Glomerular visceral epithelial cell (primary cell): ENCODE data around the gene ZNF821.
"Not testable (repeated sequence)": the region's sequence is repeated elsewhere in the genome, so short reads cannot be mapped to it uniquely, and the experiment has no call there.

Experiments used
- DNase-seq: peaks from one replicate; pipeline ENCODE4 v3.0.0-alpha.2; 2016; ENCODE audit errors: extremely low spot score

The ZNF821 gene

DNA sequence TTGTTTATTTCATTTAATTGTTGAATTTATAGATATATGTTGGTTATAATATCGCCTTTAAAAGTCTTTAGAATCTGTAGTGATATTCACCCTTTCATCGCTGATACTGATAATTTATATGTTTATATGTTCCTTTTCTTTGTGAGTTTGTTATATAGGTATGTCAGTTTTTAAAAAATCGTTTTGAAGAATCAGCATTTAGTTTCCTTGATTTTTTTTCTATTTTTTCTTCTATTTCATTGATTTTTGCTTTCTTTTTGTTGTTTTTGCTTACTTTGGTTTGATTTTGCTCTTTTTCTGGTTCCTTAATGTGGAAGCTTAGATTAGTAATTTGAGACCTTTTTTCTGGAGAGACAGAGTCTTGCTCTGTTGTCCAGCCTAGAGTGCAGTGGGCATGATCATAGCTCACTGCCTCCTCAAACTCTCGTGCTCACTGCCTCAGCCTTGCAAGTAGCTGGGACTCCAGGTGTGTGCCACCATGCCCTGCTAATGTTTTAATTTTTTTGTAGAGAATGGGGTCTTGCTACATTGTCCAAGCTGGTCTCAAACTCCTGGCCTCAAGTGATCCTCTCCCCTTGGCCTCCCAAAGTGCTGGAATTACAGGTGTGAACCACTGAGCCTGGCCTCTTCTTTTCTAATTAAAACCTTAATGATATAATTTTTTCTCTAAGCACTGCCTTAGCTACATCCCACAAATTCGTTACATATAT, 18.8 kb upstream of the ZNF821 start:
- DNase-seq, result no peak

GRCh38 chr16:71899171-71899570, 15.2 kb upstream of the ZNF821 start:
- no peak for DNase-seq

DNA sequence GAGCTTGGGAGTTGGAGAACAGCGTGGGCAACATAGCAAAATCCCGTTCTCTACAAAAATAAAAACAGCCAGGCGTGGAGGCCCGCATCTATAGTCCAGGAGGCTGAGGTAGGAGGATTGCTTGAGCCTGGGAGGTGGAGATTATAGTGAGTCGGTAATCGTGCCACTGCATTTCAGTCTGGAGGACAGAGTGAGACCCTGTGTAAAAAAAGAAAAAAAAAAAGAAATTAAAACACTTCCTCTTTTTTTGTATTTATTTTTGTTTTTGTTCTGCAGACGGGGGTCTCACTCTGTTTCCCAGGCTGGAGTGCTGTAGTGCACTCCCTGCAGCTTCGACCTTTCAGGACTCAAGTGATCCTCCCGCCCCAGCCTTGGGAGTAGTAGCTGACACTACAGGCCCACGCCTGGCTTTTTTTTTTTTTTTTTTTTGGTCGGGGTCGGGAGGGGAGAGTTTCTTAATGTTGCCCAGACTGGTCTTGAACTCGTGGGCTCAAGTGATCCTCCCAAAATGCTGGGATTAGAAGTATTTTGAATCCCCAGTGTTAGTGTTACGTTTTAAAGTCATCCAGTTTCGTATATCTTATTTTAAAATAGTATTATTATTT, 12.9 kb upstream of the ZNF821 start:
- no peak for DNase-seq

- DNase-seq, result peak; percentile 39
Observed at GRCh38 chr16:71895679-71896365, 11.8 kb upstream of the ZNF821 start.

DNA sequence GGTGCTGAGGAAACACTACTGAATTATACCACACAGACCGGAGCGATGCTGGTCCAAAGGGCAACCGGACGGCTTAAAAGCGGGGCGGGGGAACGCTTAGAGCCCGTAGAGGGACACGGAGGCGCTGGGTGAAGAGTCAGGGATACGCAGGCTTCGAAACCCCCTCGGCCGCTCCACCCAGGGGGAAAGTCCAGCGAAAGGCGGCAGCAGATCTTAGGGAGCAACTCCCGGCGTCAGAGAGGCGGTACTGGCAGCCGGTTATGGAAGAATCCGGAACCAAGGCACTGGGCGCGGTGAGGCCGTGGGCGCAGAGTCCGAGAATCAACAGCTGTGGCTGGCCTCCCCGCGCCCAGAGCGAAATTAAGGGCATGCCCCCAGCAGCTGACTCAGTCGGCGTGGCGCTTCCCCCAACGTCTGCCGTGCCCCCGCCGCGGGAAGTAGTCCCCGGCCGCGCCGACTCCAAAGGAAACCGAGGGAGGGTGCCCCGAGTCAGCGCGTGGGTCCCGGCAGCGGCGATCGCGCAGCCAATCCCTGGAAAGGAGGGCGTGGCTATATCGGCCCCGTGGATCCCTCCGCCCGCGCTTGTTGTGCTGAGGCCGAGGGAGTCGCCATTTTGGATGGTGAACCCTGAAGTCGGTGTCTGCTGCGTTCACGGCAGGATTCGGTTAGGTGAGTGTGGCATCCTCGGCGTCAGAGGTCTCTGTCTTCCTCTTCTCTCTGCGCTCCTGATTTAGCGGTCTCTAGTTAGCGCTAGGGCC, 11.1 kb upstream of the ZNF821 start, which contains the start of gene IST1:
IST1 (plus strand) TSS at position 611 of the 758 bp plus-strand sequence. CDS start 20,110 bp downstream, outside the sequence.
- DNase-seq, result peak; percentile 97

- peak; percentile 44 for DNase-seq
Observed at GRCh38 chr16:71894229-71894920, 10.4 kb upstream of the ZNF821 start.

- no peak for DNase-seq
Observed at GRCh38 chr16:71893888-71894228, 9.9 kb upstream of the ZNF821 start.

GRCh38 chr16:71889147-71889546, 5.2 kb upstream of the ZNF821 start:
- DNase-seq, result no peak

- no peak for DNase-seq
Observed at GRCh38 chr16:71885261-71885650, 1.3 kb upstream of the ZNF821 start.

DNA sequence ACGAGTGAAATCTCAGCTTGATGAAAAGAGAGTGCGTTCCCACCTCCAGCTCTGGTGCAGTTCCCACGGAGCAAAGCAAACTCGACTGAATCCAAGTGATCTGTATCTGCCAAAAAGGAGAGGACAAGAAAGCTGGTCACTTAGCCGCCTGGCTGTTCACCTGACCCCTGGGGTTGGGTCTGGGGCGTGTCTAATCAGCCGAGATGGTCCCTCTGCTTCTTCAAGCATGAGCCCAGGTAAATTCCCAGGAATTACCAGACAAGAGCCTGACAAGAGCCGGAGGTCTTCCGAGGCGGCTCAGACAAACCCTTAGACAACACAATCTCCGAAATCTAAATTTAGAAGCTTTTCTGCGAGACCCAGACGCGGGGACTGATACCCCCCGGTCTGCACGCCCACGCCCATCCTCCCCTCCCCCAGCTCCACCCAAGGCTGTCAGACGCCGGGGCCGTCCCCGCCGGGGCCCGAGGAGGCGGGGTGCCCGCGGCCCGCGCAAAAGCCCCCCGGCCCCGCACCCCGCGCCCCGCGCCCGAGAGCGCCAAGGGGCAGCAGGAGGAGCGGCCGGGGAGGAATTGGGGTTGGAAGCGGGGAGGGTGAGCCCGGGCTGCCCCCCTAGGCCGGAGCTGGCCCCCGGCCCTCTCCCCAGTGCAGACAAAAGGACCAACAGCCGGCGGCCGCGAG, 674 bp downstream of the ZNF821 start:
- peak; percentile 12 for DNase-seq

DNA sequence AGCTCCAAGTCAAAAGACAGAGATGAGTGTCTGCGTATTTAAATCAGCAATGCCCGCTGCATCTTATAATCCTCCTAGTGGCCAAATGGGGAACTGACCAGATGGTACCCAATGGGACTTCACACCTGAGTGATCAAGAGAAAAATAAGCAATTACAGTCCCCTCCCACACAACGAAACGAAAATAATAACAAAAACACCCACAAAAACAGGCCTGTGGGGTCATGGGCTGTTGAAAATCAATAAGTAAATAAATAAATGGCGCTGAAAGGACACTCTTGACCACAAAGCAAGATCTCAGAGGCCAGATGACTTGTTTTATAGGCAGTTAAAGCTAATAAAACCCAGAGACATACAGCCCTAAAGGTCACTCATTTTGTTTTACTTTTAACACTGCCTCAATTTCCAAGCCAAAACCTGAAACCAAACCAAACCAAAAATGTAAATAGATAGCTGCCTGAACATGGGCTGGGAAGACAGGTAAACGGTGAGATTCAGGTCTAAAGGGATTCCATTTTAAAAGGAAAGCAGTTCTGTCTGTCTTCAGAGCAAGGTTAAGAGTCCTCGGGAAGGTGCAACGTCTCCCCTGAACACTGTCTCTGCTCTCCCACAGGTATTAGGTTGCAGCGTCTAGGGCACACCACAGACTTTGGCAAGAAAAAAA, 1.3 kb downstream of the ZNF821 start:
- DNase-seq, result peak; percentile 72

- no peak for DNase-seq
Observed at GRCh38 chr16:71880176-71880575, 3.8 kb downstream of the ZNF821 start.

DNA sequence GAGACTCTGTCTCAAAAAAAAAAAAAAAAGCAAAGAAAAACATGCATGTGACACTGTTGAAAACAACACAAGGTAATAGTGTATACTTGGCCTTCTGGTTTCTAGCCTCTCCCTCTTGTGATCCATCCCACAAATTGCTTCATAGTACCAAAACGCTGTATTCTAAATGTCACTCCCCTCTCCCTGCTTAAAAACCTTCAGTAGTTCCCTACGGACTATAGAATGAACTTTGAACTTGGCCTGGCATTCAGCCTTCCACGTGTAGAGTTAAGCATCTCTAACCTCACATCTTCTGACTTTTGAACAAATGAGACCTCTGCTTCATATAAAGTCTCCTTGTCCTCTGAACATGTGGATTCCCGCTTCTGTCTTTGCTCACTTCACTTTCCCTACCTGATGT, 5.1 kb downstream of the ZNF821 start:
- no peak for DNase-seq

- no peak for DNase-seq
Observed at GRCh38 chr16:71873199-71873598, 10.8 kb downstream of the ZNF821 start.

GRCh38 chr16:71870818-71871217, 13.2 kb downstream of the ZNF821 start:
- no peak for DNase-seq

- DNase-seq, result no peak
Observed at GRCh38 chr16:71869089-71869488, 14.9 kb downstream of the ZNF821 start.

- no peak for DNase-seq
Observed at GRCh38 chr16:71867939-71868338, 16.0 kb downstream of the ZNF821 start.

GRCh38 chr16:71867175-71867574, 16.8 kb downstream of the ZNF821 start:
- DNase-seq, result not testable (repeated sequence)

DNA sequence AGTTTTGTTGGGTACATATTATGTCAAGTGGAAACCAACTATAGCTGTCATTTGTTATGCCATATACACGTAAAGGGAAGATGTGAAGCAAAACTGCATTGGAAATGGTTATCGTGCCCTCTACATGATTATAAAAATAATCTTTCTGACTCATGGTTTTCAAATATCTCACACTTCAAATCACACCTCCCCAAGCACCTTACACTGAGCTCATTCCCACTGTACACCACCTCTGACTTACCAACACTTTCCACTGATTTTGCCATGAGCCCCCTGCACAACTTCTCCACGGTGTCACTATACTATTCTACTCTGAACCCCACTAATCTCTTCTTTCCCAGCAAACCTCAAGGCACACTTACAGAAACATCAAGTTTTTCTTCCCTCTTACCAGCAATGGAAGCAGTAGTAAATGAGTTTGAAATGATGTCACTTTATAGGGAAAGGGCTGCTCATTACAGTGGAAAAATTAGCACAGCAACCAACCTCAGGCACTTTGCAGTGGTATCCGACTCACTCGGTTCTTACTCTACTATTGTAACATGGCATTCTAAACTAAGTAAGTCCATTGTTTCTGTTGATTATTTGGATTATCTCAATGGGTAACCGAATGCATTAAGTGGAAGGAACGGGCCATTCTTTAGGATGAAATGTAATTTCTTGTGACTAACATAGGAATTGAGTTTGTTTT, 18.7 kb downstream of the ZNF821 start:
- no peak for DNase-seq

- DNase-seq, result no peak
Observed at GRCh38 chr16:71863995-71864394, 20.0 kb downstream of the ZNF821 start.
